HAP-1 (cell line): ENCODE measurements around the gene CRB3.

ENCODE experiments used
- DNase-seq, 2 experiments: peaks; one replicate each; pipeline ENCODE4 v3.0.0-alpha.2; 2016 to 2020; ENCODE audit warnings: low spot score in 2 of 2
- H3K27me3 ChIP-seq: fragments of 250-450 bp; sonication (Bioruptor Pico); 2 replicates; pipeline ENCODE4 v1.5.1; 2020; ENCODE audit warnings: low read depth, mild to moderate bottlenecking, moderate library complexity
- H3K36me3 ChIP-seq: fragments of 250-450 bp; sonication (Bioruptor Pico); replicated peaks from 2 replicates; pipeline ENCODE4 v1.5.1; 2020; ENCODE audit warnings: mild to moderate bottlenecking
- H3K4me1 ChIP-seq: fragments of 250-450 bp; sonication (Bioruptor Pico); 2 replicates; pipeline ENCODE4 v1.5.1; 2020; ENCODE audit warnings: mild to moderate bottlenecking
- H3K4me3 ChIP-seq: fragments of 250-450 bp; sonication (Bioruptor Pico); 2 replicates; pipeline ENCODE4 v1.5.1; 2020; ENCODE audit warnings: mild to moderate bottlenecking, moderate library complexity
- H3K9me3 ChIP-seq: fragments of 250-450 bp; sonication (Bioruptor Pico); 2 replicates; pipeline ENCODE4 v1.5.1; 2020; ENCODE audit warnings: mild to moderate bottlenecking, moderate library complexity
- in situ Hi-C: fragments of 300-500 bp; cut with MboI; formaldehyde crosslinking; loops from 3 replicates; pipeline ENCODE4 v1.14.3; 2020; ENCODE audit warnings: low sequenced_read_pairs, inconsistent platforms, mixed read lengths

Gene CRB3

DNA sequence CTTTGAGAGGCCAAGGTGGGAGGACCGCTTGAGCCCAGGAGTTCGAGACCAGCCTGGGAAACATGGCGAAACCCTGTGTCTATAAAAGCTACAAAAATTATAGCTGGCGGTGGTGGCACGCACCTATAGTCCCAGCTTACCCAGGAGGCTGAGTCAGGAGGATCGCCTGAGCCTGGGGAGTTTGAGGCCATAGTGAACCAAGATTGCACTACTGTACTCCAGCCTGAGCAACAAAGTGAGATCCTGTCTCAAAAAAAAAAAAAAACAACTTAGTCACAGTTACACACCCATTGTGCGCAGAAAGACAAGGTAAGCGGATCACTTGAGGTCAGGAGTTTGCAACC lies 18.2 kb downstream of the CRB3 start:
- Histone ChIP-seq H3K4me3 (no peak overlapping the region), H3K9me3 (no peaks in the 10 kb centered on the region), H3K4me1 (no peaks in the 10 kb centered on the region), H3K27me3 (no peaks in the 10 kb centered on the region), H3K36me3 (no peaks in the 10 kb centered on the region)
- in situ Hi-C loops: no loop called here
- DNase-seq: no peak

DNA sequence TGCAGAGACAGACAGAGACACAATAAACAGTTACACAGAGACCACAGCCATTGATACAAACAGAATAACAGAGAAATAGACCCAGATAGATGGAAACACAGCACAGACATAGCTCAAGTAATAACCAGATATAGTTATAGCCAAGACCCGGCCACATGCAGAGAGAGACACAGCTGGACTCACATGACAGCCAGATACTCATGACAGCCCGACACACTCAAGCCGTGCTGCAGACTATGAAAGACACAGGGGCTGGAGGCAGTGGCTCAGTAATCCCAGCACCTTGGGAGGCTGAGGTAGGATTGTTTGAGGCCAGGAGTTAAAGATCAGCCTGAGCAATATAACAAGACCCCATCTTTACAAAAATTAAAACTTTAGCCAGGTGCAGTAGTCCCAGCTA lies 19.2 kb downstream of the CRB3 start:
- no peaks in the 10 kb centered on the region for H3K4me1 ChIP-seq

DNA sequence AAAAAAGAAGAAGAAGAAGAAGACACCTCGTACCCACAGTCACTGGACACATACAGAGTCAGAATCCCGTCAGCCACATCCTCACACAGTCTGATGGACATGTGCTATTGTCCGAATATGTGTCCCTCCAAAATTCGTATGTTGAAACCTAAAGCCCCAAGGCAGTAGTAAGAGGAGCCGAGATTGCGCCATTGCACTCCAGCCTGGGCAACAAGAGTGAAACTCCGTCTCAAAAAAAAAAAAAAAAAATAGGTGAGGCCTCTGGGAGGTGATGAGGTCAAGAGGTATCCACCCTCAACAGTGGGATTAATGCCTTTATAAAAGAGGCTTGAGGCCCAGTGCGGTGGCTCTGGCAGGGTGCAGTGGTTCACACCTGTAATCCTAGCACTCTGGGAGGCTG lies 20.2 kb downstream of the CRB3 start:
- H3K9me3 ChIP-seq: no peaks in the 10 kb centered on the region
- no peak overlapping the region for H3K4me3 ChIP-seq
- DNase-seq: no peak
- in situ Hi-C loops: no loop called here
- no peaks in the 10 kb centered on the region for H3K4me1 ChIP-seq
- no peaks in the 10 kb centered on the region for H3K36me3 ChIP-seq
- no peaks in the 10 kb centered on the region for H3K27me3 ChIP-seq

More for the DNA sequence above, 19.2 kb downstream of the CRB3 start:
- Histone ChIP-seq H3K4me3 (no peak overlapping the region), H3K27me3 (no peaks in the 10 kb centered on the region), H3K9me3 (no peaks in the 10 kb centered on the region), H3K36me3 (no peaks in the 10 kb centered on the region)
- in situ Hi-C loops: no loop called here
- no peak for DNase-seq

DNA sequence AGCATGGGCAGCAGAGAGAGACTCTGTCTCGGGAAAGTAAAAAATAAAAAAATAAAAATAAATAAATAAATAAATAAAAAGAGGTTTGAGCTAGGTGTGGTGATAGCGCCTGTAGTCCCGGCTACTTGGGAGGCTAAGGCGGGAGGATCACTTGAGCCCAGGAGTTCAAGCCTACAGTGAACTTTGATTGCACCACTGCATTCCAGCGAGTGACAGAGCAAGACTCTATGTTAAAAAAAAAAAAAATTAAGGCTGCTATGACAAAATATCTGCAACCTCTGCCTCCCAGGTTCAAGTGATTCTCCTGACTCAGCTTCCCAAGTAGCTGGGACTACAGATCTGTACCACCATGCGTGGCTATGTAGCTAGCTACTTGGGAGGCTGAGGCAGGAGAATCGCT lies 20.8 kb downstream of the CRB3 start:
- Histone ChIP-seq H3K27me3 (no peaks in the 10 kb centered on the region), H3K36me3 (no peaks in the 10 kb centered on the region), H3K4me3 (no peak overlapping the region), H3K9me3 (no peaks in the 10 kb centered on the region), H3K4me1 (no peaks in the 10 kb centered on the region)
- DNase-seq: no peak
- in situ Hi-C loops: no loop called here

DNA sequence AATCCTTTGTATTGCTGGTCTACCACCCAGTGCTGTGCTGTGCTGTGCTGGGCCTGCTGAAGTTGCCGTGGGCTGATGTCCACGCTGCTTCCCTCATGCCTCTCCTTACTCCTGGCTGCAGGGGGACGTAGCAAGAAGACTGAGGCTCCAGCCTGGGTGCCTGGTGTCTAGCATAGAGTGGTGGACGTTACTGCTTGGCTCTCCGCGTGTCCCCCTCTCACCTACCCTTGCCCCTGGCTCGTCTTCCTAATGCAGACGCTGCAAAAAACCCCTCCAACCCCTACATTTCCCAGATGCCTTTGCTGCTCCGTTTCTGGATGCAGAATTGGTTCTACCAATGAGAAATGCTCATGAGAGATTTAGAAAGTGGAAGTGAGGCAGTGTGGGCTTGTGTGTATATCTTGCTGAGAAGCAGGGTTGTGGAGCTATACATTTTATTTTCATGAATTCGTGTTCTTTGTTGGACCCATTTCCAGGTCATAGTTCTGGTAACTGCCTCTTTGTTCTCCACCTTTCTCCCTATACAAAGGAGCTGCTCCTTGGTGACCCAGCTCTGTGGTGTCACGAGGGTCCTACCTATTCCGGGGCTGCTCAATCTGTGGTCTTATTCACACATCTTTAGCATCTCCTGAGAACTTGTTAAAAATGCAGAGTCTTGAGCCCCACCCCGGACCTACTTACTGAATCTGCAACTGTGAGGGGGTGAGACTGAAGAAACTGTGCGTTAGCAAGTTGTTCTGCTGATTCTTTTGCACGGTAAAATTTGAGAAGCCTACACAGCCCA lies 25.4 kb downstream of the CRB3 start:
- no peak overlapping the region for H3K4me3 ChIP-seq

DNA sequence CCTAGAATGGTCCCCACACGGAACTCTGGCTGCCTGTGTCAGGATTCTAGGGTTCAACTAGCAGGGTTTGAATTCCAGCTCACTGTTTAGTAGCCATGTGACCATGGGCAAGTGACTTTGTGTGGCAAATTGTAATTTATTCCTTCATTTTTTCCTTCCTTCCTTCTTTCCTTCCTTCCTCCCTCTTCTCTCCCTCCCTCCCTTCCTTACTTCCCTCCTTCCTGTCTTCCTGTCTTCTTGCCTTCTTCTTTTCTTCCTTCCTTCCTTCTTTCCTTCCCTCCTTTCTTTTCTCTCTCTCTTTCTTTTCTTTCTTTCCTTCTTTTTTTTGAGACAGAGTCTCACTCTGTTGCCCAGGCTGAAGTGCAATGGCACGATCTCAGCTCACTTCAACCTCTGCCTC lies 26.1 kb downstream of the CRB3 start:
- in situ Hi-C loops: no loop called here

More for the DNA sequence above, 25.4 kb downstream of the CRB3 start:
- no peak for DNase-seq
- no peaks in the 10 kb centered on the region for H3K9me3 ChIP-seq
- H3K4me1 ChIP-seq: no peaks in the 10 kb centered on the region
- H3K36me3 ChIP-seq: no peaks in the 10 kb centered on the region; the same call in 1 of the 2 replicates
- no peaks in the 10 kb centered on the region for H3K27me3 ChIP-seq
- in situ Hi-C loops: no loop called here

DNA sequence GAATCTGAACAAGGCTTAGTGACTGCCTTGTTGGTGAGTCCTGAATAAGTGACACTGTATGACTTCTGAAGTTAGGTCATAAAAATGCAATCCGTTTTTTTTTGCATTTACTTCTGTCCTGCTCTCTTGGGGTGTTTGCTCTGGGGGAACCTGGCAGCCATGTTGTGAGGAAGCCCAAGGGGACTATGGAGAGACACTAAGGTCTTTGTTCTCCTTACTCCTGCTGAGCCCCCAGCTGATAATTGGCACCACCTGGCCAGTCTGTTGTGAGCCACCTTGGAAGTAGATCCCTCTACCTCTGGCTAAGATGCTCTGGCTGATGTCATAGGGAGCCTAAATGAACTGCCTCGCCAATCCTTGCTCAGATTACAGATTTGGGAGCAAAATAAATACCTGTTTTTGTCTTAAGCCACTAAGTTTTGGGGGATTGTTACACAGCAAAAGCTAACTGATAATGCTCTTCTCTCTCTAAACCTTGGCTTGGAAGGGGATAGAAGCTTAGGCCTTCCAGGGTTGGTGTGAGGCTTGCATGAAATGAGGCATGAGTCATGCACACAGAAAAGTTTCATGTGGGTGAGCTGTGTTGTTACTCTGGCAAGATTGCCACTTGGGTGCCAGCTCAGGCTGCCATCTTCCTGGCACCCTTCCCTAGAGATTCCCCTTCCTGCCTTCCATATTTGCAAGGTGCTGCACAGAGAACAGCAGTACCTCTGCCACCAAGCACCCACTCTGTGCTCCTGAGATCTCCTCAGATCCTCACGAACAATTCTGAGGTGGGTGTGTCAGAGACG lies 27.9 kb downstream of the CRB3 start:
- H3K4me1 ChIP-seq: no peaks in the 10 kb centered on the region
- no peaks in the 10 kb centered on the region; the same call in 1 of the 2 replicates for H3K36me3 ChIP-seq
- no peak for DNase-seq
- H3K27me3 ChIP-seq: no peaks in the 10 kb centered on the region
- H3K4me3 ChIP-seq: no peak overlapping the region
- in situ Hi-C loops: no loop called here
- no peaks in the 10 kb centered on the region for H3K9me3 ChIP-seq

More for the DNA sequence above, 26.1 kb downstream of the CRB3 start:
- Histone ChIP-seq H3K27me3 (no peaks in the 10 kb centered on the region), H3K4me3 (no peak overlapping the region), H3K4me1 (no peaks in the 10 kb centered on the region), H3K9me3 (no peaks in the 10 kb centered on the region), H3K36me3 (no peaks in the 10 kb centered on the region; the same call in 1 of the 2 replicates)
- DNase-seq: no peak

DNA sequence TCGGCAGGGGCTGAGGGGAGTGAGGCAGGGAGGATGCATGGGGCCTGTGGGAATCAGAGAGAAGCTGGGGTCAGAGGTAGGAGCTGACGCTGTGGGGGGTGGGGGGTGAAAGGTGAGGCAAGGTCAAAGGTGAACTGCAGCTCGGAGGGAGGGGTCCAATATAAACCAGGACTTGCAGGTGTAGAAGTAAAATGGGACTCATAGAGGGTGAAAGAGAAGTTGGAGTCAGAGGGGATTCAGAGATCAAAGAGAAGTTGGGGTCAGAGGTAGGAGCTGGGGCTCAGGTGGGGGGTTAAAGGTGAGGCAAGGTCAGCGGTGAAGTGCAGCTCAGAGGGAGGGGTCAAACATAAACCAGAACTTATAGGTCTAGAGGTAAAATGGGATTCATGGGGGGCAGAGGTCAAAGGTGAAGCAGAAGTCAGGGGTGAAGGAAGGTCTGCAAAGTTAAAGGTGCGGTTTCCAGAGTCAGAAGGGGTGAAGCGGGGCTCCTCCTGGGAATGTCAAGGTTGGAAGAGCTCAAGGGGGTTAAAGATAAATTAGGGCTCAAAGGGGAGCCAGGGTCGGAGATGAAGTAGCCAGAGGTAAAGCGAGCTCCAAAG lies 30.5 kb downstream of the CRB3 start:
- in situ Hi-C loops: no loop called here

DNA sequence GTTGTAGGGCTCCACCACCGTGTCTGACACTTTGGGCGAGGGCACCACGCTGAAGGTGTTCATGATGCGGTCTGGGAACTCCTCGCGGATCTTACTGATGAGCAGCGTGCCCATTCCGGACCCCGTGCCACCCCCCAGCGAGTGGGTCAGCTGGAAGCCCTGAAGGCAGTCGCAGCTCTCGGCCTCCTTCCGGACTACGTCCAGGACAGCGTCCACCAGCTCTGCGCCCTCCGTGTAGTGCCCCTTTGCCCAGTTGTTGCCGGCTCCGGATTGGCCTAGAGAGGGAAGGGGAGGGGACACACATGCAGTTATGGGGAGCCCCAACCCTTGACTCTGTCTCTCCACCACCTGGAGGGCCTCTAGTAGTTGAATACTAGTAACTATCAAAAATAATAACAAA lies 31.9 kb downstream of the CRB3 start:
- DNase-seq: no peak
- Histone ChIP-seq H3K27me3 (no peaks in the 10 kb centered on the region), H3K4me1 (no peaks in the 10 kb centered on the region), H3K36me3 (peaks cover 6% of the 10 kb centered on the region), H3K4me3 (no peak overlapping the region), H3K9me3 (no peaks in the 10 kb centered on the region)
- in situ Hi-C loops: no loop called here

More for the DNA sequence above, 30.5 kb downstream of the CRB3 start:
- no peak overlapping the region for H3K4me3 ChIP-seq
- peaks cover 2% of the 10 kb centered on the region; the same call in 1 of the 2 replicates for H3K36me3 ChIP-seq
- no peak for DNase-seq
- no peaks in the 10 kb centered on the region for H3K4me1 ChIP-seq
- H3K27me3 ChIP-seq: no peaks in the 10 kb centered on the region
- H3K9me3 ChIP-seq: no peaks in the 10 kb centered on the region

DNA sequence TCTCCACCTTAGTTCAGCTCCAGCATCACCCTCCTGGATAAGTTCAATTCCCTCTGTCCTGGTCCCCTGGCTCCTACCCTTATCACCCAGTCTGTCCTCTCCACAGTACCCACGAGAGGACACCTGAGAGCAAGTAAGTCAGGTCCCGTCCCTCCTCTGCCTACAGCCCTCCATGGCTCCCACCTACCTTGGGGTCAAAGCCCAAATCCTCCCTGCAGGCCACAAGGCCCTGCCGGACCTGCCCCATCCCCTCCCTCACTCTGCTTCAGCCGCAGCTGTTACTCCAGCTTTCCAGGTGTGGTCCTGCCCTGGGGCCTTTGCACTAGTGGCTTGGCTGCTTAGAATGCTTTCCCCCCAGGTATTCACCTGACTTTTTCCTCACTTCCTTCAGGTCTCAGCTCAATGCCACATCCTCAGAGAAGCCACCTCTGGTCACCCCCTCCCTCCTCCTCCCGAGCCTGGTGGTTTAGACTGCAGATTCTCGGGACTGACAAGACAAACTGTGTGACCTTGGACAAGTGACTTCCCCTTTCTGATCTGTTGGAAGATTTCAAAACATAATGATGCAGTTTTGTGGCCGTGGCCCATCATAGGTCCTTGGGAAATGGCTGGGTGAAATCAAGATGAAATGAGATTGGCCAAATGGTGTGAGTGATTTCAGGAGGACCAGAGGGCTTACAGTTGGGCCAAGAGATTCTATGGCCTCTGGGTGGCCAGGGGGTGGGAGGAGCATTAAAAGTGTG lies 34.4 kb downstream of the CRB3 start:
- no peak overlapping the region for H3K4me3 ChIP-seq
- H3K9me3 ChIP-seq: no peaks in the 10 kb centered on the region
- no peaks in the 10 kb centered on the region for H3K27me3 ChIP-seq
- H3K4me1 ChIP-seq: peaks cover 3% of the 10 kb centered on the region; the same call in 1 of the 2 replicates
- no peak for DNase-seq
- peaks cover 6% of the 10 kb centered on the region for H3K36me3 ChIP-seq
- in situ Hi-C loops: no loop called here

DNA sequence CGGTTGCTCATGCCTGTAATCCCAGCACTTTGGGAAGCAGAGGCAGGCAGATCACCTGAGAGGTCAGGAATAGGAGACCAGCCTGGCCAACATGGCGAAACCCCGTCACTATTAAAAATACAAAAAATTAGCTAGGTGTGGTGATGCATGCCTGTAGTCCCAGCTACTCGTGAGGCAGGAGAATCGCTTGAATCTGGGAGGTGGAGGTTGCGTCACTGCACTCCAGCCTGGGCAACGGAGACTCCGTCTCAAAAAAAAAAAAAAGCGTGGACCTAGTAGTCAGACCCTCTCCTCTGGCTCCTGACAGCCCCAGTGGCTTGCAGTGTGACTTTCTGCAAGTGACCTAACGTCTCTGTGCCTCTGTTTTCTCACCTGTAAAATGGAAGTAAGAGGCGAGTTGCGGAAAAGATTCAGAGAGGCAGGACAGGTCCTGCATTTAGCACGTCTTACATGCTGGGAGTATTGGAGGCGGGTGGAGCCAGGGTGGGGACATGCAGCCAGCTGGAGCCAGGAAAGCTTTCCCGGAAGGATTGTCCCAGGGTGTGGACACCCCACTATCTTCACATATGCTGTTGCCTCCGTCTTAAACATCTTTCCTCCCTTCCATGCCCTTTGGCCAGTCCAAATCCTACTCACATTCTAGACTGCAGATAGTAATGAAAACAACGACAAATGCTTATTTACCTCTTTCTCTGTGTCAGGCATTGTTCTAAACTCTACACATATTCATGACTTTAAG lies 35.1 kb downstream of the CRB3 start:
- no peak for DNase-seq
- peaks cover 6% of the 10 kb centered on the region; the same call in 1 of the 2 replicates for H3K36me3 ChIP-seq
- no peaks in the 10 kb centered on the region for H3K27me3 ChIP-seq
- in situ Hi-C loops: no loop called here
- H3K4me1 ChIP-seq: peaks cover 3% of the 10 kb centered on the region; the same call in 1 of the 2 replicates
- no peaks in the 10 kb centered on the region for H3K9me3 ChIP-seq
- no peak overlapping the region for H3K4me3 ChIP-seq

DNA sequence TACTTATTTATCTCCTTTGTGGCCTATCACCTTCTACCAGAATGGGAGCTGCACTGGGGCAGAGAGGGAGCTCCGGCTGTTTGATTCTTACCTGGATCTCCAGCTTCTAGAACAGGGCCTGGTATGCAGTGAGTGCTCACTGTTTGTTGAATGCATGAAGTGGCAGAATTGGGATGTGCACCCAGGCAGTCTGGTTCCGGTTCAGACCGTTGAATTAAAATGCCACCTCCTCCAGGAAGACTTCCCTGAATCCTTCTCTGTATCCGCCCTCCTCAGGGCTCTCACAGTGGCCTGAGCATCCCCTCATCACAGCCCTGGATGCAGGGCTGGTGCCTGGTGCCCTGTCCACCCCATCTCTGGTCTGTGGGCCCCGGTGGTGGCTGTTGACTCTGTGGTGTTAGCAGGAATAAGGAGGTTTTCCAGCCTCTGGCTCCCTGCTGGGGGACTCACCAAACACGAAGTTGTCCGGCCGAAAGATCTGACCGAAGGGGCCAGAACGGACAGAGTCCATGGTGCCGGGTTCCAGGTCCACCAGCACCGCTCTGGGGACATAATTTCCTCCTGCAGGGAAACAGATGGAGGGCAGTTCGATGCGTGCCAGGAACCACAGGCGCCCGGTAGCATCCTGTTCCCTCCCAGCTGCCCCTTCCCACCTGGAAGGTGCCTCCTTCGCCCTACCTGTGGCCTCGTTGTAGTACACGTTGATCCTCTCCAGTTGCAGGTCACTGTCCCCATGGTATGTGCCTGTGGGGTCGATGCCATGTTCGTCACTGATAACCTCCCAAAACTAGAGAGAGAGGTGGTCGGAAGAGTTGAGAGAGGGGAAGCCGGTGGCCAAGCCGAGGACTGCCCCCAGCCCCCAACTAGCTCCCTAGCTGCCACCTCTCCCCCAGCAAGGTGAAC lies 37.0 kb downstream of the CRB3 start:
- Histone ChIP-seq H3K4me3 (peak overlapping the region; percentile 66), H3K4me1 (peaks cover 5% of the 10 kb centered on the region; the same call in 1 of the 2 replicates), H3K9me3 (no peaks in the 10 kb centered on the region), H3K27me3 (no peaks in the 10 kb centered on the region), H3K36me3 (peaks cover 6% of the 10 kb centered on the region; the same call in 1 of the 2 replicates)
- in situ Hi-C loops: loop anchor here (25.0 kb wide), 1 partner anchor 361 kb away; no protein-coding TSS in a partner anchor
- DNase-seq: no peak
